ENCODE measurements around the gene DNAAF5. TPM values are rescaled to one million over a fixed set of nuclear protein-coding genes. Genes with fewer than 3 reads are reported as not detected.

Gene DNAAF5
- total RNA-seq, 1 experiment from 2014 or later, result 37.1 TPM

DNA sequence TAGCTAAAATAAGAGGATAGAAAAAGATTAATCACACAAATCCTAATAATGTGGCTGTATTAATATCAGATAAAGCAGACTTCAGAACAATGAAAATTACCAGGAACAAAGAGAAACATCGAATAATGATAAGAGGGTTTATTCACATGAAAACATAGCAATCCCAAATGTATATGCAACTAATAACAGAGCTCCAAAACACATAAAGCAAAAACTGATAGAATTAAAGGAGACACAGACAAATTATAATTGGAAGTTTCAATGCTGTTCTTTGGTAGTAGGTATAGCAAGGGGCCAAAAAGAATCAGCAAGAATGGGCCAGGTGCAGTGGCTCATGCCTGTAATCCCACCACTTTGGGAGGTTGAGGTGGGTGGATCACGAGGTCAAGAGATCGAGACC, 23.4 kb upstream of the DNAAF5 start:
- DNase-seq (ENCODE audit: extremely low read depth, low read depth), result no peak

DNA sequence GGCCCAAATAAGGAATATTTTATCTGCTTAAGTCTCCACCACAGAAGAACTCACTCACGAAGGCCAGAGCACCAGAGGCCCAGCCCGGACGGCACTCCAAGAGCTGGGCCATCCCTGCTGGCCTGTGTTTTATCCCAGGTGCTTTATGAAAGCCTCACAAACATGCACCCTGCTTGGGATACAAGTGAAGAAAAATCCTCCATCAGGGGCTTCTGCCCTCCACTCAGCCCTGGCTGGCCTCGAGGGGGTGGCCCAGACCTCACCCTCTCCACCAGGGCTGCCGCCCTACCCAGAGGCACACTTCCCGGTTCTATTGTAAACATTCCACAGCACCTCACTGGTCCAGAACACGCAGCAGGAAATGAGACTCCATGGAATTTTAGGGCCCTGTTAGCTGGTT, 19.8 kb upstream of the DNAAF5 start:
- DNase-seq (ENCODE audit: extremely low read depth, low read depth), result no peak

DNA sequence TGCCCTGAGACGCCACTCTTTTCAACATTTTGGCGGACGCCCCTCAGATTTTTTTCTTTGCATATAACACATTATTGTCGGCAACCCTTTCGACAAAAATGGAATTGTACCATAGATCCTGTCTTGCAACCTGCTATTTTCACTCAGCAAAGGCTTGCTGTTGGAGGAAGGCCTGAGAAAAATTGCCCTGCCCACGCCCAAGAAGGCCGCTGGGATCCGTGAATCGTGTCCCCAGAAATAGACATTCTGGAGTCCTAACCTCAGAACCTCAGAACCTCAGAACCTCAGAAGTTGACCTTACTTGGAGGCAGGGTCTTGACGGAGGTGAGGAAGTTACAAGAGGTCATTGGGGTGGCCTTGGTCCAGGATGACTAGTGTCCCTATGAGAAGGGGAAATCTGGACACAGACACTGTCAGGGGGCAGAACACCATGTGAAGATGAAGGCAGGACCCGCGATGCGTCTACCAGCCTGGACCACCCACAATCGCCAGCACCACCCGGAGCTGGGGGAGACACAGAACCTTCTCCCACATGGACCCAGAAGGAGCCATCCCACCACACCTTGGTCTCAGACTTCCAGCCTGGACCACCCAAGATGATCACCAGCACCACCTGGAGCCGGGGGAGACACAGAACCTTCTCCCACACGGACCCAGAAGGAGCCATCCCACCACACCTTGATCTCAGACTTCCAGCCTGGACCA, 19.1 kb upstream of the DNAAF5 start:
- DNase-seq (ENCODE audit: extremely low read depth, low read depth), result no peak

DNA sequence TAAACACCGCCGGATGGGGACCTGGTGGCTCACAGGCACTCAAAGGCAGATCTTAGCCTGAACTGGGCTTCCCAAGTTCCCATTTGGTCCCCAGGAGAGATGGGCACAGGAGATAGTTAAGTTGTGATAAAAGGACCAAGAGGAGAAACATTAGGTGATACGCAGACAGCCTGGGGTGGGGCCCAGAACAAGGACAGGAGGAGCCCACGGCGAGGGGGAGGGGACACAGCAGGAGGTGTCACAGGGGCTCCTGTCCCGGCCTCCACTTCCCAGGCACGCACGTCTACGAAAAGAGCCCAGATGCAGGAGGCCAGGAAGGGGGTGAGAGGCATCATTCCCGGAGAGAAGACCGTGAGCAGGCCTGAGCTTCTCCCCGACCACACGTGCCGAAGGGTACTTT, 16.3 kb upstream of the DNAAF5 start:
- no peak for DNase-seq (ENCODE audit: extremely low read depth, low read depth)

GRCh38 chr7:711093-711921, 15.2 kb upstream of the DNAAF5 start:
- no peak for DNase-seq (ENCODE audit: extremely low read depth, low read depth)

GRCh38 chr7:711922-712380, 14.5 kb upstream of the DNAAF5 start:
- DNase-seq (ENCODE audit: extremely low read depth, low read depth), result no peak

GRCh38 chr7:712381-713138, 13.9 kb upstream of the DNAAF5 start:
- no peak for DNase-seq (ENCODE audit: extremely low read depth, low read depth)

DNA sequence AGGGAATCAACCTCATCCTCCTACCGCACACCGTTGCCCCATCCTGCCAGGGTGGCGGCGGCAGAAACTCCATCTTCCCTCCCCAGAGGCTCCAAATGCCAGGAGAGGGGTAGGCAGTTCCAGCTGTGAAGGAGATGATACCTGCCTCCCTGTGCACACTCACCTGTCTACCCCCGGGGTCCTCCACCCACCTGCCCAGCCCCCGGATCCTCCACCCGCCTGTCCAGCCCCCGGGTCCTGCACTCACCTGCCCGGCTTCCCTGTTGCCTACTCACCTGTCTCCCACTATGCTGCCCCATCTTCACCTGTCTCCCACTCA, 13.4 kb upstream of the DNAAF5 start:
- no peak for DNase-seq (ENCODE audit: extremely low read depth, low read depth)

- DNase-seq (ENCODE audit: extremely low read depth, low read depth), result no peak
Measured at GRCh38 chr7:713488-714230, 12.8 kb upstream of the DNAAF5 start.

- no peak for DNase-seq (ENCODE audit: extremely low read depth, low read depth)
Measured at GRCh38 chr7:714251-714671, 12.2 kb upstream of the DNAAF5 start.

GRCh38 chr7:716222-716621, 10.3 kb upstream of the DNAAF5 start:
- DNase-seq (ENCODE audit: extremely low read depth, low read depth), result no peak

DNA sequence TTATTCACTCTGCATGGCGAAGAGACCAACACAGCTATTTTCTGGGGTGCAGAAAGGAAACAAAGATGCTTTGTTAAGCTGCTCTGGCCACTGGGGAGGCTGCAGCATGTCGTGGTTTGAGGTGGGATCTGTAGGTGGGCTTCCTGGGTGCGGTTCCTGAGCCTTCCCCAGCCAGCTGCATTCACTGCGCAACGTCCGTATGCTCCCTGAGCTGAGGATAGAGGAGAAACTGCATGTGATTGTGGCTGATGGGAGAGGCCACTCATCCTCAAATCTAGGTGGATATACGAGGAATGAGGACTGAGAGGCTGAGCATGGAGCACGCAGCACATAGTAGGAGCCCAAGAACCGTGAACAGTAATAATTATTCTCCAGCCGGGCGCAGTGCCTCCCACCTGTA, 9.9 kb upstream of the DNAAF5 start:
- no peak for DNase-seq (ENCODE audit: extremely low read depth, low read depth)

GRCh38 chr7:721619-722248, 4.8 kb upstream of the DNAAF5 start:
- no peak for DNase-seq (ENCODE audit: extremely low read depth, low read depth)

GRCh38 chr7:723541-723940, 3.0 kb upstream of the DNAAF5 start:
- DNase-seq (ENCODE audit: extremely low read depth, low read depth), result no peak

DNA sequence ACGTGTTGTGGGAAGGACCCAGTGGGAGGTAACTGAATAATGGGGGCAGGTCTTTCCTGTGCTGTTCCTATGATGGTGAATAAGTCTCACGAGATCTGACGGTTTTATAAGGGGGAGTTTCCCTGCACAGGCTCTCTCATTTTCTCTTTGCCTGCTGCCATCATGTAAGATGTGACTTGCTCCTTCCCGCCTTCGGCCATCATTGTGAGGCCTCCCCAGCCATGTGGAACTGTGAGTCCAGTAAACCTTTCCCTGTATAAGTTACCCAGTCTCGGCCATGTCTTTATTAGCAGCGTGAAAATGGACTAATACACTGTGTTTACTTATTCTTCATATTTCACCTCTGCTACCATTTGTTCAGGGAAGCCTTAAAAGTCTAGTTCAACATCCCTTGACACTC, 2.2 kb upstream of the DNAAF5 start:
- DNase-seq (ENCODE audit: extremely low read depth, low read depth), result no peak

DNA sequence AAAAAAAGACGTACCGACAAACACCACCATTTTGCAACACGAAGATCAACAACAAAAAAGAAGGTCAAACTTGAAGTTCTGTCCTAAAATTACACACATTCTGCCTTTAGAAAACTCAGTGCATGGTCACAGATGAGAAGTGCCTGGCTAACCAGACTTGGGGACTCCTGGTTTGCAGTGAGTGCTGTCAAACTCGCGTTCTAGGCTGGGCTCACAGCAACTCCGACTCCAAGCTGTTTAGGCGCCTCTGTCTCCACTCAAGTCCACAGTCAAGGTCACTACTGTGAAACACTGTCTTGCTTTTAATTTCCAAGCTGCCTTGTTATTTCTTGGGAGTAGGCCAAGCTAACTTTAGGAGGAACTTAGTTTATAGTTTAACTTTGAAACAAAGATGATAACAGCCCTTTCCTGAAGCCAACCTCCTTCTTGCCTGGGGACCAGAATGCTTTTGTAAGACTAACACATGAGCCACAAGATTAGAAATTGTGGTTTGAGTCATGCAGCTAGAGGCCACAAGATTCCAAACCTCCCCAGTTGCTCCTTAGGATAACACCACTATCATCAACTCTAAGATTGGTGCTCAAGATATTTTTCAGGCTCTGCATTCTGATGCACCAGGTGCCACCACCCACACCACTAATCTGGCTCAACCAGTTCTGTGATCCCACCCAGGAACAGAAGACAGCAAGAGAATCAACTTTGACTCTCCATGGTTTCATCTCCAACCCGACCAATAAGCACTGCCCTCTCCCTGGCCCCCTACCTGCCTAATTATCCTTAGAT, 1.1 kb upstream of the DNAAF5 start:
- no peak for DNase-seq (ENCODE audit: extremely low read depth, low read depth)

- DNase-seq (ENCODE audit: extremely low read depth, low read depth), result no peak
Measured at GRCh38 chr7:726854-727103, 280 bp downstream of the DNAAF5 start.

- no peak for DNase-seq (ENCODE audit: extremely low read depth, low read depth)
Measured at GRCh38 chr7:727104-727805, 756 bp downstream of the DNAAF5 start, which contains the start of gene PRKAR1B. Gene PRKAR1B (minus strand): TSS chr7:727281. CDS start chr7:711505, 15,776 bp downstream.

DNA sequence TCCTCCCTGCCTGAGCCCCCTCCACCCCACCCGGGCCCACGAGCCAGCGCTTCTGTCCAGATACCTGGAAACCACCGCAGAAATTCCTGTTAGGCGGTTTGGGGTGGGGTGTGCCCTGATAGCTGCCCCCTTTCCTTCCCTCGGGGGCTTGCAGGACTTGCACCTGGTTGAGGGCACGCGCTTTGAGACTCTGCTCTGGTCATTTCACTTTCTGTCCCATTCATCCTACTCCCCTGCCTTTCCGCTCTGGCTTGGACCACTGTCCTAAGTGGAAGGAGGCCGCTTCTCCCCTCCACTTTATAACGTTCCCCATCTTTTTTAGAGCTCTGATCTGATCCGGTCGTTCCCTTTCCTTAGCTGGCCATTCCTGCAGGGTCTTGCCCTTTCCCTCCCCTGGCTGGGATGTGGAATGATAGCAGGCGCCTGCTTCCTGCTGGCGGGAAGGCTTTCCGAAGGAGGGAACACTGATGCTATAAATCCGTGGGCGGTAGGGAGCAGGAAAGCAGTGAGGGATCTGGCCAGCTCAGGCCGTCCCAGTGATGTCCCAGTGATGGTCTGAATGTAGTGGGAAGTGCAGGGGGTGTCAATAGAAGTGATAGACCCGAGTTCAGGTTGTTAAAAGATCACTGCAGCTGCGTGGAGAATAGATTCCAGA, 1.4 kb downstream of the DNAAF5 start:
- DNase-seq (ENCODE audit: extremely low read depth, low read depth), result no peak

Measured in NCI-H460 (cell line).